Activated naive CD8-positive, alpha-beta T cell treated with anti-CD3 and anti-CD28 coated beads for 36 hours (primary cell): Measurements from ENCODE around the gene DLL1. TPM values are rescaled to one million over a fixed set of nuclear protein-coding genes. Genes with fewer than 3 reads are reported as not detected.

Experiments
- DNase-seq: peaks from one replicate; pipeline ENCODE4 v3.0.0; 2021
- H3K27ac Mint-ChIP-seq: one replicate; pipeline ENCODE4 v1.8.0; 2022; ENCODE audit warnings: mild to moderate bottlenecking, moderate library complexity, mixed read lengths
- H3K27me3 Mint-ChIP-seq: one replicate; pipeline ENCODE4 v1.8.0; 2022; ENCODE audit warnings: mild to moderate bottlenecking, mixed read lengths
- H3K36me3 Mint-ChIP-seq: one replicate; pipeline ENCODE4 v1.8.0; 2021; ENCODE audit warnings: mild to moderate bottlenecking, mixed read lengths
- H3K4me1 Mint-ChIP-seq: one replicate; pipeline ENCODE4 v1.8.0; 2021; ENCODE audit warnings: mixed read lengths
- H3K4me3 Mint-ChIP-seq: one replicate; pipeline ENCODE4 v1.8.0; 2022; ENCODE audit warnings: mild to moderate bottlenecking, moderate library complexity, mixed read lengths
- H3K9me3 Mint-ChIP-seq: one replicate; pipeline ENCODE4 v1.8.0; 2022; ENCODE audit warnings: mixed read lengths
- total RNA-seq, 2 experiments: library from RNA; stranded (reverse); gene quantifications; one replicate each; pipeline ENCODE4 v1.2.3, GENCODE V29; 2021

Gene DLL1
- total RNA-seq, 2 experiments from 2014 or later = 4.0 to 4.3 TPM

DNA sequence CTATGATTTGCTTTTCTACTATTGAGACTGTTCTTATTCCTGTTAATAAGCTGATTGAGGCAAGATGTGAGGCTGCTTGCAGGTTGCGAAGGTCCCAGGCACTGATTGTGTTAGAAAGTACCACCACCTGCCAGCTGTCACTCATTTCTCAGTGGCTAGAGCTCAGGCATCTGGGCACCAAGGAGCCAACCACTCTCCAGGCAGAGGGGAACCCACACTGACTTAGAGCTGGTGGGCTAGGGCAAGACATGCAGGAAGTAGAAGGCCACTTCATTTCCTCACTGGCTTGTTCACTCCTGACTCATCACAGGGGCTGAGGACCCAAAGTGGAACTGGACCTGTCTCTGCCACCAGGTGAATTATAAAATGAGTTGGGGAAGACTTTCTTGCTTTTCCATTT lies 7.8 kb upstream of the DLL1 start:
- Mint-ChIP-seq H3K36me3 (peaks cover 6% of the 10 kb centered on the region), H3K27ac (no peak overlapping the region), H3K4me1 (peaks cover 14% of the 10 kb centered on the region), H3K27me3 (peaks cover 52% of the 10 kb centered on the region), H3K4me3 (no peak overlapping the region), H3K9me3 (peaks cover 8% of the 10 kb centered on the region)
- no peak for DNase-seq

GRCh38 chr6:170297576-170298330 lies 6.9 kb upstream of the DLL1 start:
- DNase-seq = no peak
- Mint-ChIP-seq H3K4me1 (peaks cover 23% of the 10 kb centered on the region), H3K27me3 (peaks cover 61% of the 10 kb centered on the region), H3K27ac (no peak overlapping the region), H3K9me3 (peaks cover 8% of the 10 kb centered on the region), H3K4me3 (no peak overlapping the region), H3K36me3 (peaks cover 6% of the 10 kb centered on the region)

DNA sequence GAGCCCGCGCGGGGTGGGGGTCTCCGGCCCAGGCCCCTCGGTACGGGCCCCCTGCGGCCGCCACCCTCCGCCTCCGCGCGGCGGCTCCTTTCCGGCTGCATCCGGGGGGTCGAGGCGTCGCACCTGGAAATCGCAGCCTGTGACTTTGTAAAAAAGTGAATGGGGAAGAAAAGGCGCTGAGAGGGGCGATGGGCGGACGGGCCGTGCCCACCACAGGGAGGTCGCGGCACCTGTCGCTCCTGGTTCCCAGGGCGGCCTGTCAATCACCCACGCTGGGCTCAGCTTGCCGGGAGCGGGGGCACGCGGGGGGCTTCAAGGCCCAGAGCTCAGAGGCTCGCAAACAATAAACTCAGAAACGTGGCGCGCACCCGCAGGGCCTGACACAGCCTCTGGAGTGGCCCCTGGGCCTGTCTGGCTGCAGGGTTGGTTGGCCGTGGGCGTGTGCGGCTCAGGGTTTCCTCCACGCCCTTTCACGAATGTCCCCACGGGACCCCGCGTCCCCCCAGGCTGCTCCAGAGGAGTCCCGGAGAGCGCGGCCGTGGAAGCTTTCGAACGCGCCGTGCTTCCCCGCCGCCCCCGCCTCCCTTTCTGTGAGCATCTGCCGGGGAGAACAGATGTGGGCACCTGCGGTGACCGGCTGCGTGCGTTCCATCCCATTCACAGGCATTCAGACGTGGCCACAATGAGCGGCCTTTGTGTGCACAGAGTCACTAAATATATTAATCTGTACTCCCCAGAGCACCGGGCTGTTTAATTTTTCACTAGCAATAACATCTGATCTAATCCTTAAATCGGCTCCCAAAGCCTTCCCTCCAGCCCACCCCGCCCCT lies 6.1 kb upstream of the DLL1 start:
- Mint-ChIP-seq H3K9me3 (peaks cover 8% of the 10 kb centered on the region), H3K36me3 (peaks cover 6% of the 10 kb centered on the region), H3K27ac (no peak overlapping the region), H3K4me1 (peaks cover 31% of the 10 kb centered on the region), H3K4me3 (no peak overlapping the region), H3K27me3 (peaks cover 69% of the 10 kb centered on the region)
- DNase-seq = no peak

DNA sequence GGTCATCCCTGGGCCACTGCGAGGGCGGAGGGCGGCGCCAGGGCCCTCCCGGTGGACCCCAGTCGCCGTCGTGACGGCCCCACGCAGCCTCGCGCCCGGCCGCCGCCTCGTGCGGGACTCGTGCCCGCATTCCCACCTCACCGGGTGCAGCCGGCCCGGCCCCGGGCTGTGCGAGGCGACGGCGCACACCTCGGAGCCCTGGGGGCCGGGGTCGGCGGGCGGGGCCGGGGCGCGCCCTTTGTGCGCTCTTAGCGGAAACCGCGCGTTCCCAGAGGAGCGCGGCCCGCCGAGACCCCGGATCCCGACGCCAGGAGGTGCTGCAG lies 5.5 kb upstream of the DLL1 start:
- Mint-ChIP-seq H3K27ac (no peak overlapping the region), H3K4me1 (peaks cover 34% of the 10 kb centered on the region), H3K36me3 (peaks cover 1% of the 10 kb centered on the region), H3K27me3 (peaks cover 72% of the 10 kb centered on the region), H3K4me3 (no peak overlapping the region), H3K9me3 (peaks cover 3% of the 10 kb centered on the region)
- no peak for DNase-seq

GRCh38 chr6:170295510-170296422 lies 4.9 kb upstream of the DLL1 start:
- H3K4me3 Mint-ChIP-seq = peak overlapping the region; percentile 72
- no peak overlapping the region for H3K27ac Mint-ChIP-seq
- peaks cover 72% of the 10 kb centered on the region for H3K27me3 Mint-ChIP-seq
- peaks cover 34% of the 10 kb centered on the region for H3K4me1 Mint-ChIP-seq
- H3K9me3 Mint-ChIP-seq = peaks cover 2% of the 10 kb centered on the region
- peak; percentile 61 for DNase-seq
- no peaks in the 10 kb centered on the region for H3K36me3 Mint-ChIP-seq

DNA sequence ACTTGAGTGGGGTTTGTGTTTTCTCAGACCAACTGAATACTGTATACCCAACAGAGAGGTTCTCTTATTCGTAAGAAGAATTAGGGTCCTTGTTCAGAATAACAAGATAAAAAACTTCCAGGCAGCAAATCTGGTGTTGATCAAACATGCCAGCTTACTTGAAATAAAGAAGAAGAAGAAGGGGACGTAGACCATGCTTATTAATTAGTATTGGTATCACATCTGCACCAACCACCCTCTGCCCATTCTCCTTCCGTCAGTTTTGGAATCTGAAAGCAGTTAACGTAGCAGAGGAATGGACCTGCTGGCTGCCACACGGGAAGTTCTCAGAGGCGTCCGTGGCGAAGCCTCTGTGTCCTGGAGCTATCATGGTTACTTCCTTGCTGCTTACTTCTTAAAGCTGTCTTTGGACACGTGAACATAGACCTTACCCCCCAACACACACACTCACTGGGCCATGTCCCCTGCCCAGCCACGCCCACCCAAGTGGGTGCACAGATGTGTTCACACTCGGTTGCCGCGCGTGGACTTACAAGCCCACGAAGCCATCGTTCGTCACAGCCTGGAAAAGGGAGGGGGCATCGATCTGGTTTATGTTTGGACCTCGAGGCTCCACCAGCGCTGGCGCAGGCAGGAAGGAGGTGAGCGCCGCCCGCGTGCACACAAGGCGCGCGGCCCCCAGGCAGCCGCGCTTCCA lies 4.1 kb upstream of the DLL1 start:
- peak overlapping the region; percentile 10 for H3K4me3 Mint-ChIP-seq
- no peaks in the 10 kb centered on the region for H3K9me3 Mint-ChIP-seq

GRCh38 chr6:170294298-170294730 lies 3.4 kb upstream of the DLL1 start:
- H3K9me3 Mint-ChIP-seq = no peaks in the 10 kb centered on the region
- peaks cover 64% of the 10 kb centered on the region for H3K27me3 Mint-ChIP-seq
- peaks cover 36% of the 10 kb centered on the region for H3K4me1 Mint-ChIP-seq
- DNase-seq = no peak
- no peak overlapping the region for H3K27ac Mint-ChIP-seq
- no peaks in the 10 kb centered on the region for H3K36me3 Mint-ChIP-seq
- H3K4me3 Mint-ChIP-seq = no peak overlapping the region

More for the DNA sequence above, 4.1 kb upstream of the DLL1 start:
- peaks cover 71% of the 10 kb centered on the region for H3K27me3 Mint-ChIP-seq
- no peaks in the 10 kb centered on the region for H3K36me3 Mint-ChIP-seq
- H3K27ac Mint-ChIP-seq = no peak overlapping the region
- no peak for DNase-seq
- peaks cover 36% of the 10 kb centered on the region for H3K4me1 Mint-ChIP-seq

- no peak for DNase-seq
- Mint-ChIP-seq H3K36me3 (peaks cover 4% of the 10 kb centered on the region), H3K9me3 (no peaks in the 10 kb centered on the region), H3K4me3 (peak overlapping the region; percentile 25), H3K4me1 (peaks cover 37% of the 10 kb centered on the region), H3K27me3 (peaks cover 57% of the 10 kb centered on the region), H3K27ac (no peak overlapping the region)
Measured at GRCh38 chr6:170293341-170294231, 2.7 kb upstream of the DLL1 start.

DNA sequence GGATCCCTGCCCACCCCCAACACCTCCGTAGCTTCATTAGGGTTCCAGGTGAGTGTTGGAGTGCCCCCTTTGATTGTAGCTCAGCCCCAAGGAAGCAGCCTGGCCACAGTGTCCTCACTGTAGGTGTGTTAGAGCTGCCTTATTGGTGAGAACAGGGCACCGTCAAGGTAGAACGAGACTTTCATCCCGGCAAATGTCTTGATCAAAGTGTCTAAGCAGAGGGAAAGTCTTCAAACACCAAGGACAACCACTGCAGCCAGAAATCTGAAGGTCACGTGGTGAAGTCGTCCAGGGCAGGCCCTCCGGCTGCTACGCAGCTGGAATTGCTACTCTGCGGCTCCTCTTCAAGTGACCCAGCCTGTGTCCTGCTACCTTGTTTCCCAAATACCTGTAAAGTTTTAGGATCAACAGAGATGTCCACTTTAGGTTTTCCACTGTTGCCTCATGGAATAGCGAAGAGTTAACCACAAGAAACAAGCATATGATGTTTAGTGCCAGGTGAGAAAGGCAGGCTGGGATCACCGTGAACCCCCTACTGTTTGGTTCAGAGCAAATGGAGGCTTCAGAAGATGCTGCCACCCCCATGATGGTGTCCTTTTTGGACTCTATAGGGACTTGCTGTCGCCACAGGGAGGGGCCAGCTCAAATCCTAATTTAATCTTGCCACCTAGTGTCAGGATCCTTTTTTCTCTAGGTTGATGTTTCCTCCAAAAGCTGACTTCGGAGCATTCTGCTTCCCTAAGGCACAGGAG lies 1.7 kb upstream of the DLL1 start:
- no peak overlapping the region for H3K27ac Mint-ChIP-seq
- peaks cover 41% of the 10 kb centered on the region for H3K4me1 Mint-ChIP-seq
- H3K36me3 Mint-ChIP-seq = peaks cover 5% of the 10 kb centered on the region
- no peaks in the 10 kb centered on the region for H3K9me3 Mint-ChIP-seq
- peaks cover 48% of the 10 kb centered on the region for H3K27me3 Mint-ChIP-seq
- no peak for DNase-seq
- H3K4me3 Mint-ChIP-seq = peak overlapping the region; percentile 25

- H3K9me3 Mint-ChIP-seq = no peaks in the 10 kb centered on the region
- H3K27me3 Mint-ChIP-seq = peaks cover 43% of the 10 kb centered on the region
- H3K4me3 Mint-ChIP-seq = peak overlapping the region; percentile 80
- no peak for DNase-seq
- peaks cover 5% of the 10 kb centered on the region for H3K36me3 Mint-ChIP-seq
- peaks cover 41% of the 10 kb centered on the region for H3K4me1 Mint-ChIP-seq
- H3K27ac Mint-ChIP-seq = no peak overlapping the region
Measured at GRCh38 chr6:170292111-170292406, 1.2 kb upstream of the DLL1 start.

GRCh38 chr6:170291271-170292110 lies 613 bp upstream of the DLL1 start:
- peak; percentile 64 for DNase-seq
- Mint-ChIP-seq H3K9me3 (no peaks in the 10 kb centered on the region), H3K27ac (no peak overlapping the region), H3K27me3 (peaks cover 39% of the 10 kb centered on the region), H3K36me3 (peaks cover 5% of the 10 kb centered on the region), H3K4me1 (peaks cover 41% of the 10 kb centered on the region), H3K4me3 (peak overlapping the region; percentile 80)

- peak overlapping the region; percentile 85 for H3K4me3 Mint-ChIP-seq
- H3K27me3 Mint-ChIP-seq = peaks cover 32% of the 10 kb centered on the region
- peaks cover 39% of the 10 kb centered on the region for H3K4me1 Mint-ChIP-seq
- H3K27ac Mint-ChIP-seq = peak overlapping the region; percentile 54
- DNase-seq = no peak
- H3K36me3 Mint-ChIP-seq = peaks cover 5% of the 10 kb centered on the region
- H3K9me3 Mint-ChIP-seq = no peaks in the 10 kb centered on the region
Measured at GRCh38 chr6:170289951-170290295, 955 bp downstream of the DLL1 start.
